ENCODE measurements around the gene RPS6KA3.

GRCh38 chrX:20124964-20125363 is 141.7 kb downstream of the RPS6KA3 start:
- TF ChIP-seq CTCF (IDR thresholded peaks at IDR 0.05 in 4 of 5, conservative IDR thresholded peaks at IDR 0.05 in 1 of 5), result no peak
- TF ChIP-seq POLR2A (IDR thresholded peaks at IDR 0.05), result no peak
